Glutamatergic neuron (in vitro differentiated cells): Measurements from ENCODE around the gene BRD2. TPM values are rescaled to one million over a fixed set of nuclear protein-coding genes. Genes with fewer than 3 reads are reported as not detected.

ENCODE experiments used
- DNase-seq: peaks from one replicate; pipeline ENCODE4 v3.0.0; 2022
- H3K27ac Mint-ChIP-seq: one replicate; pipeline ENCODE4 v1.8.0; 2020; ENCODE audit warnings: mild to moderate bottlenecking, mixed read lengths, inconsistent platforms; ENCODE audit not compliant: unreplicated experiment
- H3K27me3 Mint-ChIP-seq: one replicate; pipeline ENCODE4 v1.8.0; 2020; ENCODE audit warnings: mild to moderate bottlenecking, moderate library complexity, mixed read lengths, inconsistent platforms; ENCODE audit not compliant: unreplicated experiment
- H3K36me3 Mint-ChIP-seq: one replicate; pipeline ENCODE4 v1.8.0; 2020; ENCODE audit warnings: mild to moderate bottlenecking, mixed read lengths, inconsistent platforms; ENCODE audit not compliant: unreplicated experiment
- H3K4me1 Mint-ChIP-seq: one replicate; pipeline ENCODE4 v1.8.0; 2020; ENCODE audit warnings: mild to moderate bottlenecking, low read depth, mixed read lengths, inconsistent platforms; ENCODE audit not compliant: unreplicated experiment
- H3K4me3 Mint-ChIP-seq: one replicate; pipeline ENCODE4 v1.8.0; 2020; ENCODE audit warnings: mild to moderate bottlenecking, mixed read lengths, inconsistent platforms; ENCODE audit not compliant: unreplicated experiment
- H3K9me3 Mint-ChIP-seq: one replicate; pipeline ENCODE4 v1.8.0; 2020; ENCODE audit warnings: mild to moderate bottlenecking, moderate library complexity, mixed read lengths, inconsistent platforms; ENCODE audit not compliant: unreplicated experiment
- CTCF ChIP-seq: fragments of 200-600 bp; sonication (generic); IDR thresholded peaks from one replicate; pipeline ENCODE4 v1.5.0; 2021; ENCODE audit not compliant: partially characterized antibody, unreplicated experiment
- total RNA-seq: library from RNA; stranded (reverse); fragmentation: NEBNext Ultra II Directional; extraction: Animal tissue kit (Norgen Biotek cat#: 25700); gene quantifications from one replicate; pipeline ENCODE4 v1.2.1, GENCODE V29; 2021; ENCODE audit not compliant: unreplicated experiment

Gene BRD2
- total RNA-seq, 1 donor from 2014 or later, result 213 TPM

GRCh38 chr6:33018904-33019303 lies 50.5 kb downstream of the BRD2 start:
- TF ChIP-seq CTCF, result no peak
- DNase-seq, result no peak
- no peaks in the 10 kb centered on the region for H3K27me3 Mint-ChIP-seq

GRCh38 chr6:33019372-33019771 lies 51.0 kb downstream of the BRD2 start:
- H3K36me3 Mint-ChIP-seq, result no peaks in the 10 kb centered on the region
- no peaks in the 10 kb centered on the region for H3K27me3 Mint-ChIP-seq
- peaks cover 5% of the 10 kb centered on the region for H3K4me1 Mint-ChIP-seq
- no peak for TF ChIP-seq CTCF
- H3K27ac Mint-ChIP-seq, result no peak overlapping the region
- no peak overlapping the region for H3K4me3 Mint-ChIP-seq
- peaks cover 2% of the 10 kb centered on the region for H3K9me3 Mint-ChIP-seq
- no peak for DNase-seq

More at GRCh38 chr6:33018904-33019303, 50.5 kb downstream of the BRD2 start:
- Mint-ChIP-seq H3K4me1 (peaks cover 5% of the 10 kb centered on the region), H3K9me3 (peaks cover 2% of the 10 kb centered on the region), H3K36me3 (no peaks in the 10 kb centered on the region), H3K4me3 (no peak overlapping the region), H3K27ac (no peak overlapping the region)

GRCh38 chr6:33021917-33022316 lies 53.5 kb downstream of the BRD2 start:
- Mint-ChIP-seq H3K4me1 (peaks cover 4% of the 10 kb centered on the region), H3K9me3 (peaks cover 2% of the 10 kb centered on the region), H3K4me3 (no peak overlapping the region), H3K27me3 (no peaks in the 10 kb centered on the region), H3K36me3 (no peaks in the 10 kb centered on the region), H3K27ac (no peak overlapping the region)
- no peak for TF ChIP-seq CTCF
- no peak for DNase-seq

- H3K9me3 Mint-ChIP-seq, result peaks cover 2% of the 10 kb centered on the region
- no peak for DNase-seq
- no peaks in the 10 kb centered on the region for H3K27me3 Mint-ChIP-seq
- no peaks in the 10 kb centered on the region for H3K36me3 Mint-ChIP-seq
- no peak overlapping the region for H3K27ac Mint-ChIP-seq
- H3K4me3 Mint-ChIP-seq, result no peak overlapping the region
- H3K4me1 Mint-ChIP-seq, result no peaks in the 10 kb centered on the region
- TF ChIP-seq CTCF, result no peak
Measured at GRCh38 chr6:33023536-33023935, 55.1 kb downstream of the BRD2 start.

GRCh38 chr6:33024521-33024920 lies 56.1 kb downstream of the BRD2 start:
- H3K27me3 Mint-ChIP-seq, result no peaks in the 10 kb centered on the region
- DNase-seq, result no peak
- H3K9me3 Mint-ChIP-seq, result peaks cover 2% of the 10 kb centered on the region
- no peak overlapping the region for H3K27ac Mint-ChIP-seq
- no peak for TF ChIP-seq CTCF
- H3K4me3 Mint-ChIP-seq, result no peak overlapping the region
- H3K36me3 Mint-ChIP-seq, result no peaks in the 10 kb centered on the region
- no peaks in the 10 kb centered on the region for H3K4me1 Mint-ChIP-seq
